ENCODE measurements around the gene RRP1. TPM values are rescaled to one million over a fixed set of nuclear protein-coding genes. Genes with fewer than 3 reads are reported as not detected.

Gene RRP1
- polyA plus RNA-seq, 6 donors from 2014 or later = 9.4 to 18.6 (median 10.9) TPM

GRCh38 chr21:43790010-43790524 is 690 bp downstream of the RRP1 start:
- peak overlapping the region; percentile 58 to 95 (median 91) for H3K27ac Mint-ChIP-seq
- H3K27me3 Mint-ChIP-seq = no peaks in the 10 kb centered on the region
- DNase-seq (no peak), ATAC-seq (ENCODE audit: low read depth in 2 of 2) (no peak)
- no peaks in the 10 kb centered on the region for H3K9me3 Mint-ChIP-seq
- H3K4me3 Mint-ChIP-seq = peak overlapping the region; percentile 90 to 96 (median 92)
- H3K36me3 Mint-ChIP-seq = peaks cover 7 to 8% of the 10 kb centered on the region in 2 donors
- peaks cover 21 to 31% (median 25%) of the 10 kb centered on the region in 3 donors for H3K4me1 Mint-ChIP-seq

GRCh38 chr21:43792406-43792805 is 3.0 kb downstream of the RRP1 start:
- peaks cover 7 to 8% of the 10 kb centered on the region in 2 donors for H3K36me3 Mint-ChIP-seq

GRCh38 chr21:43793243-43793642 is 3.9 kb downstream of the RRP1 start:
- Mint-ChIP-seq H3K27me3 (no peaks in the 10 kb centered on the region), H3K4me3 (peak overlapping the region in 1 of 8 donors; percentile 50), H3K27ac (no peak overlapping the region), H3K9me3 (no peaks in the 10 kb centered on the region), H3K36me3 (peaks cover 7 to 13% of the 10 kb centered on the region in 2 donors), H3K4me1 (peaks cover 23 to 30% (median 28%) of the 10 kb centered on the region in 3 donors)
- ATAC-seq (ENCODE audit: low read depth in 2 of 2) (no peak), DNase-seq (no peak)

More at GRCh38 chr21:43792406-43792805, 3.0 kb downstream of the RRP1 start:
- no peaks in the 10 kb centered on the region for H3K9me3 Mint-ChIP-seq
- DNase-seq (no peak), ATAC-seq (ENCODE audit: low read depth in 2 of 2) (no peak)
- peaks cover 23 to 31% (median 28%) of the 10 kb centered on the region in 3 donors for H3K4me1 Mint-ChIP-seq
- H3K27ac Mint-ChIP-seq = no peak overlapping the region
- H3K4me3 Mint-ChIP-seq = peak overlapping the region in 3 of 8 donors; percentile 5 to 85 (median 44)
- H3K27me3 Mint-ChIP-seq = no peaks in the 10 kb centered on the region

DNA sequence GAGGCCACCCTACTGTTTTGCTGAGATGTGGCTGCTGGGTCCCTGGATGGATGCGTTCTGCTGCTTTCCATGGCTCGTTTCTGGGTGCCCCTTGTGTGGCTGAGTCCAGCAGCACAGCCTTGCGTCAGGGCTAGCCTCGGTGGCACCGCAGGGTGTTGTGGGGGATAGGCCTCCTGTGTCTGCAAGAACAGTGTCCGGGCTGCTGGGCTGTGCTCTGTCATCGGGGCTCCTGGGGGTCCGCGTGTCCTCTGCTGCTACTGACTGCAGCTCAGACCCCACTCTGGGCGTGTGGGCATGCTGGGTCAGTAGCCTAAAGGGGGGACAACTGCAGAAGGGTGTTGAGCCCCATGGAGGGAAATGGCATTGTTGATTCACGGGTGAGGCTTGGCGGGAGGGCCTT is 4.9 kb downstream of the RRP1 start:
- H3K27ac Mint-ChIP-seq = no peak overlapping the region
- ATAC-seq (ENCODE audit: low read depth in 2 of 2) (no peak), DNase-seq (no peak)
- H3K9me3 Mint-ChIP-seq = no peaks in the 10 kb centered on the region
- no peaks in the 10 kb centered on the region for H3K27me3 Mint-ChIP-seq
- peaks cover 22 to 28% (median 23%) of the 10 kb centered on the region in 3 donors for H3K4me1 Mint-ChIP-seq
- H3K36me3 Mint-ChIP-seq = peaks cover 7 to 23% of the 10 kb centered on the region in 2 donors
- peak overlapping the region in 2 of 8 donors; percentile 29 to 30 for H3K4me3 Mint-ChIP-seq

DNA sequence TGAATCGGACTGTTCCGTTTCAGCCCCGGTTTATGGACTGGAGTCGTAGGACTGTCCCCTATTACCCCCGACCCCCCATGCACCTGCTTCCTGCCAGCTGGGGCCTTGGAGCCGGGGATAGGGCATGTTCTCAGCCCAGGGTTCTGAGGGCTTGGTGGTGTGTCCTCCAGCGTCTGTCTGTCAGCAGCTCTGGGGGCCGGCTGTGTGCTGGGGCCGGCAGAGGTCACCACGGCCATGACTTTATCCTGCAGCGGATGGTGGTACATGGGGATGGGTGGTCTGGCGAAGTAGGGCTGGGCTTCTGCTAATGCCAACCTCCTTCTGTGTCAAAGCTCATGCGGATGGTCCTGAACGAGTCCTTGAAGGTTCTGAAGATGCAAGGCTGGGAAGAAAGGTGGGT is 5.5 kb downstream of the RRP1 start:
- H3K27ac Mint-ChIP-seq = no peak overlapping the region

GRCh38 chr21:43797415-43797814 is 8.0 kb downstream of the RRP1 start:
- DNase-seq = no peak

More for the DNA sequence above, 5.5 kb downstream of the RRP1 start:
- H3K4me3 Mint-ChIP-seq = no peak overlapping the region
- DNase-seq (no peak), ATAC-seq (ENCODE audit: low read depth in 2 of 2) (no peak)
- no peaks in the 10 kb centered on the region for H3K9me3 Mint-ChIP-seq
- H3K36me3 Mint-ChIP-seq = peaks cover 7 to 23% of the 10 kb centered on the region in 2 donors
- peaks cover 21 to 27% (median 22%) of the 10 kb centered on the region in 3 donors for H3K4me1 Mint-ChIP-seq
- H3K27me3 Mint-ChIP-seq = no peaks in the 10 kb centered on the region

GRCh38 chr21:43797925-43798715 is 8.7 kb downstream of the RRP1 start:
- DNase-seq = no peak

More at GRCh38 chr21:43797415-43797814, 8.0 kb downstream of the RRP1 start:
- Mint-ChIP-seq H3K4me3 (peak overlapping the region in 1 of 8 donors; percentile 16), H3K27me3 (no peaks in the 10 kb centered on the region), H3K9me3 (no peaks in the 10 kb centered on the region), H3K27ac (no peak overlapping the region), H3K4me1 (peaks cover 2 to 7% (median 4%) of the 10 kb centered on the region in 3 donors), H3K36me3 (peaks cover 1 to 19% of the 10 kb centered on the region in 2 donors)
- no peak for ATAC-seq (ENCODE audit: low read depth in 2 of 2)

DNA sequence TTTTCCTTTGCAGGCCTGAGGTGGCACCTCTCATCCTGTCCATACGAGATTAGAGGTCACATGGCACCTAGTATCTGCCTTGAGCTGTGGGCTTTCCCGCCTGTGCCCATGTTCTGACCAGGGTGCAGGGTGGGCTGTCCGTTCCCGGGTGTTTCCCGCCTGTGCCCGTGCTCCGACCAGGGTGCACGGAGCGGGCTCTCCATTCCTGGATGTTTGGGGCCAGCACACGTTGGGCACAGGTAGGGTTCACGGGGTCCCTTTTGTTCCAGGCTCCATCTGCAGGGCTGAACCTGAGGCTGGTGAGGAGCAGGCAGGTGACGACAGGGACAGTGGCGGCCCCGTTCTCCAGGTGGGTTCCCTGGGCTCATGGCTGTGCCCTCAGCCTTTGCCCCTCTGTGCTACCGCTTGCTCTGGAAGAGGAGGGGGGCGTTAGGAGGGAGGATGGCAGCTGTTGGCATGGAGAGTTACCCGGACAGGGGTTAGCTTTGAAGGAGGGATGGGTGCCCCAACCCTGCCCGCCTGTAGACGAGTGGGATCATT is 10.0 kb downstream of the RRP1 start:
- Mint-ChIP-seq H3K27ac (no peak overlapping the region), H3K27me3 (no peaks in the 10 kb centered on the region), H3K4me1 (peaks cover 0 to 15% (median 8%) of the 10 kb centered on the region in 3 donors), H3K9me3 (no peaks in the 10 kb centered on the region), H3K4me3 (peak overlapping the region in 1 of 8 donors; percentile 9), H3K36me3 (peaks cover 0 to 29% of the 10 kb centered on the region in 2 donors)
- ATAC-seq (ENCODE audit: low read depth in 2 of 2) = no peak
- DNase-seq = no peak

More at GRCh38 chr21:43797925-43798715, 8.7 kb downstream of the RRP1 start:
- H3K4me3 Mint-ChIP-seq = peak overlapping the region in 1 of 8 donors; percentile 16
- ATAC-seq (ENCODE audit: low read depth in 2 of 2) = no peak
- H3K4me1 Mint-ChIP-seq = peaks cover 0 to 7% (median 6%) of the 10 kb centered on the region in 3 donors
- H3K9me3 Mint-ChIP-seq = no peaks in the 10 kb centered on the region
- H3K36me3 Mint-ChIP-seq = peaks cover 0 to 25% of the 10 kb centered on the region in 2 donors
- H3K27ac Mint-ChIP-seq = no peak overlapping the region
- H3K27me3 Mint-ChIP-seq = no peaks in the 10 kb centered on the region

DNA sequence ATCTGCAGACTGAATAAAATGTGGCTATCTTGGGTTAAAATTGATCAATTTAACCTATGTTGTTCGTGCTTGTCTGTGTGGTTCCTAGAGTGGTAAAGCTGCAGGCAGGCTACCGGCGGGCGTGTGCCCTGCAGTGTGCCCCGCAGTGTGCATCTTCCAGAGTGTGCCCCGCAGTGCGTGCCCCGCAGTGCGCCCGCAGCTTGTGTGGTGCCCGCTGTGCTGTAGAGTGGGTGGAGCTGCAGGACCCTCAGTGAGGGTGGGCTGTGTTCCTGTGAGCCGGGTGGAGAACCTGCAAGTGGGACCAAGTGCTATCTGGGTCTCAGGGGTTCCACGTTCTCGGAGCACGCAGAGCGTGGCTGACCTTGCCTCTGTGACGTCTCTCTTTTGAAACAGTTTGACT is 10.7 kb downstream of the RRP1 start:
- Mint-ChIP-seq H3K4me1 (peaks cover 6 to 18% (median 7%) of the 10 kb centered on the region in 3 donors), H3K4me3 (peak overlapping the region in 2 of 8 donors; percentile 9 to 30), H3K27ac (no peak overlapping the region), H3K9me3 (no peaks in the 10 kb centered on the region), H3K27me3 (no peaks in the 10 kb centered on the region), H3K36me3 (peaks cover 0 to 29% of the 10 kb centered on the region in 2 donors)
- DNase-seq = no peak
- no peak for ATAC-seq (ENCODE audit: low read depth in 2 of 2)

DNA sequence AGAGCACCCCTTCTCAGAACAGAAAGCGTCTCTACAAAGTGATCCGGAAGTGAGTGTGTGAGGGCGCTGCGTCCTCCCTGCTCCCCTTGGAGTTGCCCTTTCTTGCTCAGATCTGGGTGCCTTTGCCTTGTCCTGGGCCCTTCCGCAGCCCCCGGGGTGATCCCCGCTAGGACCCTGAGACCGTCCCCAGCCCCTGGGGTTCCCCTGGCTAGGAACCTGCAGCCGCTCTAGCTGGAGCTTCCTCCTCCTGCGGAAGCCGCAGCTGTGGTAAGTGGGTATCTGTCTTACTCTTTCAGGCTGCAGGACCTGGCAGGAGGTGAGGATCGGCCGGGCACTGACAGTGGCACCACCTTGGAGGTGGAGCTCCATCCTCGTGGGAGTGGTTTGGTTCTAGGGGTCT is 11.2 kb downstream of the RRP1 start:
- H3K9me3 Mint-ChIP-seq = no peaks in the 10 kb centered on the region
- peak overlapping the region in 1 of 8 donors; percentile 9 for H3K4me3 Mint-ChIP-seq
- DNase-seq (no peak), ATAC-seq (ENCODE audit: low read depth in 2 of 2) (no peak)
- H3K27ac Mint-ChIP-seq = no peak overlapping the region
- peaks cover 7 to 20% (median 11%) of the 10 kb centered on the region in 3 donors for H3K4me1 Mint-ChIP-seq
- H3K27me3 Mint-ChIP-seq = no peaks in the 10 kb centered on the region
- H3K36me3 Mint-ChIP-seq = peaks cover 0 to 29% of the 10 kb centered on the region in 2 donors

DNA sequence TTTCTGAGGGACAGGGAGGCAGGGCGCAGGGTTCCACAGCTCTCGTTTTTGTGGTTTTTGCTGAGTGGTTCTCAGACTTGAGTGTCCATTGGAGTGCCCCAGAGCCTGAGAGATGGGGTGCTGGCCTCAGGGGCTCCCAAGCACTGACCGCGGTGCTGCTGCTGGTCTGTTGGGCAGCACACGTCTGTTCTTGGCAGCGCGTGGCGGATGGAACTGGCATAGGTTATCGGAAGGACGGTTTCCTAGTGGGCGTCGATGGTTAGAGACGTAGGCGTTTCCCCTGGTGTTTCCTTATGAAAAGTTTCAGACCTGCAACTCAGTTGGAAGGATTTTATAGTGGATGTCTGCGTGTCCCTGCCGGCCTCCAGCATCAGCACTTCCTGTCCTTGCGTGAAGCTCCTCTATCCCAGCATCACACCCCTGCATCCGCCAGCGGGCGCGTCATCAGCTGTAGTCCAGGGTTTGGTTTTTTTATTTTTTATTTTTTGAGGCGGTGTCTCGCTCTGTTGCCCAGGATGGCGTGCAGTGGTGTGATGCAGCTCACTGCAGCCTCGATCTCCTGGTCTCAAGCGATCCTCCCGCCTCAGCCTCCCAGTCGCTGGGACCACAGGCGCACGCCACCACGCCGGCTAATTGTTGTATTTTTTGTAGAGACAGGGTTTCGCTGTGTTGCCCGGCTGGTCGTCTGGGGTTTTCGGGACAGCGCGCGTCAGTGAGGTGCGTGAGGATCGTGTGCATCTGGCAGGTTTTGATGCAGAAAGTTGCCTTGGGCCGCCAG is 11.8 kb downstream of the RRP1 start:
- Mint-ChIP-seq H3K27ac (peak overlapping the region in 1 of 6 donors; percentile 47), H3K4me3 (no peak overlapping the region), H3K4me1 (peaks cover 13 to 26% (median 17%) of the 10 kb centered on the region in 3 donors), H3K27me3 (no peaks in the 10 kb centered on the region), H3K9me3 (no peaks in the 10 kb centered on the region), H3K36me3 (peaks cover 0 to 29% of the 10 kb centered on the region in 2 donors)
- ATAC-seq (ENCODE audit: low read depth in 2 of 2) (no peak), DNase-seq (no peak)

DNA sequence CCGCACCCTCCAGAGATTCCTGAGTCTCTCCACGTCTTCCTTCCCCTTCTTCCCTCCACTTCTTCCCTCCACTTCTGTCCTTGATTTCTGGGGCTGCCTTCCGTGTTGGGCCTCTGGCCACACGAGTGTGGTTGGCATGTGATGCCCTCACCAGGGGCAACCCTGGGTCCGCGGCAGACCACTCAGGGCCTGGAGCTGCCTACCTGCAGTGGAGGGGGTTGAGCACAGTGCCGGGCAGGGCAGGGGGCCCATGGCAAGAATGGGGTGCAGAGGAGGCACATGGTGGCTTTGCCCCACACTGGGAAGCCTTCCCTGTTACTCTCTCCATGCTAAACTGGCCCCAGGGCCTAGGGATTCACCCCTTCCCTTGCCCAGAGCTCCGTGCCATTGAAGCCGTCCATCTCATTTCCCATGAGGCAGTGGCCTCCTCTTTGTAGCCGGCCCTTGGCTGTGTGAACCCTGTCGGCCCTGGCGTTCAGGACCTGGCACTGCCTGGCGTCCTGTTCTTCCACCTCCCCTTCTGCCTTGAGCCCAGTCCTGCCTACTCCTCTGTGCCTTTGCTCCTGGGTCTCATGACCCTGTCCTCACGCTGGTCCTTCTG is 13.4 kb downstream of the RRP1 start:
- H3K27ac Mint-ChIP-seq = peak overlapping the region in 3 of 6 donors; percentile 70 to 87 (median 74)

More for the DNA sequence above, 13.4 kb downstream of the RRP1 start:
- Mint-ChIP-seq H3K36me3 (peaks cover 0 to 28% of the 10 kb centered on the region in 2 donors), H3K4me1 (peaks cover 22 to 37% (median 29%) of the 10 kb centered on the region in 3 donors), H3K27me3 (no peaks in the 10 kb centered on the region), H3K9me3 (no peaks in the 10 kb centered on the region), H3K4me3 (no peak overlapping the region)
- ATAC-seq (ENCODE audit: low read depth in 2 of 2) (no peak), DNase-seq (no peak)
